Omental fat pad (tissue), 4 donors: ENCODE results near the gene LMX1A. TPM values are rescaled to one million over a fixed set of nuclear protein-coding genes. Genes with fewer than 3 reads are reported as not detected.

Source experiments
- ATAC-seq: fragments of 150-250 bp; one replicate; pipeline ENCODE4 v1.9.1; 2016; ENCODE audit warnings: mild to moderate bottlenecking, moderate library complexity; ENCODE audit not compliant: low FRiP score
- DNase-seq: peaks from one replicate; pipeline ENCODE4 v3.0.0-alpha.2; 2019; ENCODE audit warnings: low spot score
- total RNA-seq, 4 donors: library from RNA; depleted of rRNA; stranded (reverse); fragments of >200 nt; gene quantifications; one replicate each; pipeline ENCODE4 v1.1.0, GENCODE V29; 2016
- TF ChIP-seq, protein P1 (sequence below), 3 donors: fragments of 450-650 bp; IDR thresholded peaks; one replicate each; pipeline ENCODE4 v1.5.1; 2016 to 2017; ENCODE audit warnings: antibody characterized with exemption in 3 of 3, mild to moderate bottlenecking in 3 of 3, moderate library complexity in 2 of 3

LMX1A gene
- 1 to 10 TPM in 1 of 4 donors, not detected in 3; 2.0 TPM for total RNA-seq

DNA sequence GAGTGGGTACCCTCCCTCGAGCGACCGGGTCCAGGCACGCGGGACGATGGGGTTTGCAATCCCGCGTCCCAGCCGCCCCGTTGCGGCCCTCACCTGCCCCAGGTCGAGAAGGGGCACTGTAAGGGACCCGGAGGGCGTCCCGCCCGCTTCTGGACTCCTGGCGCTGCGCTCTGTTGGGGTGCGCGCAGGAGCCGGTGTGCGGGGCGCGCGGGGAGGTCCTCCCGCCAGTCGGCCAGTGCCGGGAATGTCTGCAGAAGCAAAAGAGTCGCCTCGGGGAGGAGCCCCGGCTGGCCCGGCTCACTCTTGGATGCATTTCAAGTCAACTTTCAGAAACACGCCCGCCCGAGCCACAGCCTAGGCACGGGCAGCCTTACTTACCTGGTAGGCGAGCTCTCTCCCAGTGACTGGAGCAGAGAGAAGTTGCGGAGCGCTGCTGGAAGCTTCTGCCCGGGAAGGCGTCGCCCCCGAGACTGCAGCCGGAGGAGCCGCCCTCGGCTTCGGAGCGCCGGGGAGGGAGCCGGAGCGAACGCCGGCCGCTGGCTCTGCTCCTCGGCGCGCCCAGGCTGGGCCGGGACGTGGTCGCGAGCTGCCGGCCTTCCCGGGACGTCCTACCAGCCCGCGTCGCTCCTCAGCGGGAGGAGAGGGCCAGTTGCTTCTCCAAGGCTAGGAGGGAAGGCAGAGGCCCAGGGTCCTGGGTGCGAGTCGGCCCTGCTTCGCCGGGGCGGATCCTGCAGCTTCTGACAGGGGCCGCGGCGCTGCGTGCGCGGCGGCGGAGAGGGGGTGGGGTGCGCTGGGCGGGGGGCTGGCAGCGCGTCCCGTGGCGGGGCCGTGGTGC, at the start of gene LMX1A:
Gene LMX1A (minus strand): TSS at position 739 of the 835 bp plus-strand sequence. CDS start 1,156 bp downstream, outside the sequence.
- ATAC-seq (peak; percentile 46), DNase-seq (no peak)
- TF ChIP-seq, protein P1, sequence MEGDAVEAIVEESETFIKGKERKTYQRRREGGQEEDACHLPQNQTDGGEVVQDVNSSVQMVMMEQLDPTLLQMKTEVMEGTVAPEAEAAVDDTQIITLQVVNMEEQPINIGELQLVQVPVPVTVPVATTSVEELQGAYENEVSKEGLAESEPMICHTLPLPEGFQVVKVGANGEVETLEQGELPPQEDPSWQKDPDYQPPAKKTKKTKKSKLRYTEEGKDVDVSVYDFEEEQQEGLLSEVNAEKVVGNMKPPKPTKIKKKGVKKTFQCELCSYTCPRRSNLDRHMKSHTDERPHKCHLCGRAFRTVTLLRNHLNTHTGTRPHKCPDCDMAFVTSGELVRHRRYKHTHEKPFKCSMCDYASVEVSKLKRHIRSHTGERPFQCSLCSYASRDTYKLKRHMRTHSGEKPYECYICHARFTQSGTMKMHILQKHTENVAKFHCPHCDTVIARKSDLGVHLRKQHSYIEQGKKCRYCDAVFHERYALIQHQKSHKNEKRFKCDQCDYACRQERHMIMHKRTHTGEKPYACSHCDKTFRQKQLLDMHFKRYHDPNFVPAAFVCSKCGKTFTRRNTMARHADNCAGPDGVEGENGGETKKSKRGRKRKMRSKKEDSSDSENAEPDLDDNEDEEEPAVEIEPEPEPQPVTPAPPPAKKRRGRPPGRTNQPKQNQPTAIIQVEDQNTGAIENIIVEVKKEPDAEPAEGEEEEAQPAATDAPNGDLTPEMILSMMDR (IDR thresholded peaks at IDR 0.05): no peak

DNA sequence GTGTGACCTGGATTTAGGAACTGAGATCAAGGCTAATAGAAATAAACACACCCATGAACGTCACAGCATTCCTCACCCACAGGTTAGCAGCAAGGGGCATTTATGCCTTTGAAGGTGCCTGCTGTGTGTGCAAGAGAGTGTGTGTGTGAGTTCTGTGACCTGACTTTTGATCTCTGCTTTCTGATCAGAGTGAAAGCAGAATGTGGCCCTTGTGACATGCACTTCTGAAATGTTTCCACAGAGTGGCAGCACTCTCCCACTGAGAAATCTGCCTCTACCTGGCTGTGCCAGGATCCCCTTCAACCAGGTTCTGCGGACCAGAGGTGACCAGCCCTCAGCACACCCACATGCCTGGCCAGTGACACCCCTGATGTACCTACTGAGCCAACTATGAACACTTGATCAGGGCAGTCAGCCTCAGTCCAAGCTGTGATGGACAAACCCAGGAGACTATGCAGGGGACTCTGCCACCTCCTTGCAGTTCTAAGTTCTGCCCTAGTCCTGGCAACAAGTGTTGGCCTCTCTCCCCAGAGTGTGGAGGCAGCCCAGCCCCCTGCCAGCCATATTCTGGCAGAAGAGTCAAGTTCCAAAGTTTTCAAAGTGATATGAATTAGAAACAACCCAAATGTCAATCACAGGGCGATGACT, 47.4 kb upstream of the LMX1A start:
- TF ChIP-seq, protein P1 (IDR thresholded peaks at IDR 0.05): no peak
- no peak for DNase-seq
- ATAC-seq: no peak

DNA sequence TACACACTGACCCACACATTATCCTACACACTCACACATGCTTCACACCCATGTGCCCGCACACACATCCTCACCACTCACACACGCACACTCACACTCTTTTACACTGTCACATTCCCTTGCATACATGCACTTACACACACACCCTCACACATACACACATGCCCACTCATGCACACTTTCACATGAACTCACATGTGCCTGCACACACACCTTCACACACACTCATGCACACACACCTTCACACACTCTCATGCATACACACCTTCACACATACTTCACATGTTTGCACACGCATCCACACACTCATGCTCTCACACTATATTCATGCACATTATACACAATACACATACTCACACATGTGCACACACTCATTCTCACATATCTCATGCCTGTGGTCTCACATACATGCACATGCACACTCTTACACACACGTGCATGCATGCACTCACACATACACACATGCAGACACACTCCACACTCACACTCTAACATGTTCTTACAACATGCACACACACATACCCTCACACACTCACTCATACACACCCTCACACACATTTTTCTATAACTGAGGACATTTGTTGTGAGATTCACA, 46.1 kb upstream of the LMX1A start:
- ATAC-seq (no peak), DNase-seq (no peak)
- TF ChIP-seq, protein P1 (IDR thresholded peaks at IDR 0.05): no peak

DNA sequence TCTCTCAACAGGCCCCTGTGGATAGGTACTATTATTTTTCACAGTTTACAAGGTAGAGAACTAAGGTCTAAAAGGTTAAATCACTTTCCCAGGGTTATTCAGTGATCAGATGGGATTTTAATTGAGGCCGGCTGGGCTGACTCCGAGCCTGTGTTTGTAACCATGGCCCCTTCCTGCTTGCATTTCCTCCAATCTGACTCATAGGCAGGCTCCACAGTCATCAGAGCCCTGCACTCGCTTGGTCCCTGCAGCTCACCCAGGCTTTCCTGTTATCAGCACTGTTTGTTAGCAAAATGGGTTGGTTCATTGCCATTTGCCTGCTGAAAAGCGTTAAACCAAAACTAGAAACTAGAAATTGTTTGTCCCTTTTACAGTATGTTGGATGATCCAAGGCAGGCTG, 41.4 kb upstream of the LMX1A start:
- TF ChIP-seq, protein P1 (IDR thresholded peaks at IDR 0.05): no peak
- no peak for ATAC-seq
- no peak for DNase-seq

DNA sequence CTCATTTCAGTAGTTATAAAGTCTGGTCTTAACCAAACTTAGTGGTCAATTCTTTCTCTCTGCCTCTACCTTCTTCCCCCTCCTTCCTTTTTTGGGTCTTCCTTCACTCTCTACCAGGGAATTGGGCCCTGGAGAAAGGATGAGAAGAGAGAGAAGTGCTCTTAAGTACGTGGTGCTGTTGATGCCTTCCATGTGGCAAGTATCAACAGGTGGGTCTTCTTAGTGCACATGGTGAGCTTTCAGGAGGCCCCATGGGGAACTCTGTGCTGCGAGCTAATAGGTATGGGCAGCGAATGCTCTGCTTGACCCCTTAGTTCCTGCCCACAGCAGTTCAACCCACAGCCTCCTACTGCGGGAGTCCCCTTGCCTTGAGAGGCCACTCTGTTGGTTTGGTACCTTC, 39.4 kb upstream of the LMX1A start:
- no peak for ATAC-seq
- no peak for DNase-seq
- TF ChIP-seq, protein P1 (IDR thresholded peaks at IDR 0.05): no peak

DNA sequence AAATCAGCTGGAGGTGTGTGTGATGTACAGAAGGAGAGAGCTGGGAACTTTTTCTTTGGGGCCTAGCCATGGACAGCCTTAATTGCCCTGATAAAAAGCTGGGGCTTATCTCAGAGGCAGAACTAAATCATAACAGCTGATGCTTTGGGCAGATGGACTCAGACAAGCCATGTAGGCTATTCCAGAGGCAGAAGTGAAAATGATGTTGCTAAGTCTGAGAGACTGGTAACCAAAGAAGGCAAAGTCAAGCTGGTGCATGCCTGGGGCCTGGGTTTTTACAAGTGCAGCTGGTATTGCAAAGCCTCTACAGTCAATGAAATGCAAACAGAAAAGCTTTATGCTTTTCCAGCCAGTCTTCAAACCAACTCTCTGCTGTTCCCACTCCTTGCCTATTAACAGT, 39.0 kb upstream of the LMX1A start:
- no peak for DNase-seq
- TF ChIP-seq, protein P1 (IDR thresholded peaks at IDR 0.05): no peak
- ATAC-seq: no peak
